NOMO-1 treated with dmso at 0.1 percent for 144 hours (cell line): Measurements from ENCODE around the gene CADM2.

Experiments used
- DNase-seq: peaks from one replicate; lab custom pipeline; 2025; ENCODE audit not compliant: unreplicated experiment; lab: John Stamatoyannopoulos, UW

Gene CADM2

DNA sequence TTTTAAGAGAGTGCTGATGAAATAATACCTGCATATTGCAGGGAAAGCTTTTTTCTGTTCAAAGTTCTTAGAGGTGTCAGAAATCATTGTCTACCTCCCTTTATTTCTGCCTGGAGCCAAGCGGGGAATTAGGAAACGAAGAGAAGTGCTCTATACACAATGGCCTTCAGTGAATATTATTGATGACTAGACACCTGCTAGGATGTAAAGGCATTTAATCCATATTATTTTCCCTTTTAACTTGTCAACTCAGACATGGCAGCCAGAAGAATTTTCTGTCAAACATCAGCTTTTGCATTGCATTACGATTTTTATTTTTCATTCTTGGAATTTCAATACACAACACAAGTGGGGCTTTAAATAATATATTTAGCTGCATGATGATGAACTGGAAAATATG lies 24.7 kb downstream of the CADM2 start:
- DNase-seq, result no peak

GRCh38 chr3:84984429-84984828 lies 25.6 kb downstream of the CADM2 start:
- DNase-seq, result no peak

DNA sequence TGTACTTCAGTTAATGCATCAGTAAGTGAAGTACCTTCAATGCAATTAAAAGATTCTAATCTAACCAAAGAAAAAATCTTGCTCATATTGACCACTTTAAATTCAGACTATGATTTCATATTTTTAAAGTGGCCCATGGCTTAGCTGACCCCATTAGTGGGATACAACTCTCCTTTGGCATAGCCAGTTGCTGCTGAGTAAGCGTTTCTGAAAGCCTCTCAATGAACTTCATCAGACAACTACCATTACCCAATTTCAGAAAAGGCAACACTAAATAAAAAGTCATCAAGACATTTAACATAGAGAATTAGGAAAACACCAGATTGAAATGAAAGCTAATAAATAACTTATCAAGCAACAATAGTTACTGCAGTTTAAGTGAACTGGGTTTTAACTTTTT lies 27.0 kb downstream of the CADM2 start:
- no peak for DNase-seq

DNA sequence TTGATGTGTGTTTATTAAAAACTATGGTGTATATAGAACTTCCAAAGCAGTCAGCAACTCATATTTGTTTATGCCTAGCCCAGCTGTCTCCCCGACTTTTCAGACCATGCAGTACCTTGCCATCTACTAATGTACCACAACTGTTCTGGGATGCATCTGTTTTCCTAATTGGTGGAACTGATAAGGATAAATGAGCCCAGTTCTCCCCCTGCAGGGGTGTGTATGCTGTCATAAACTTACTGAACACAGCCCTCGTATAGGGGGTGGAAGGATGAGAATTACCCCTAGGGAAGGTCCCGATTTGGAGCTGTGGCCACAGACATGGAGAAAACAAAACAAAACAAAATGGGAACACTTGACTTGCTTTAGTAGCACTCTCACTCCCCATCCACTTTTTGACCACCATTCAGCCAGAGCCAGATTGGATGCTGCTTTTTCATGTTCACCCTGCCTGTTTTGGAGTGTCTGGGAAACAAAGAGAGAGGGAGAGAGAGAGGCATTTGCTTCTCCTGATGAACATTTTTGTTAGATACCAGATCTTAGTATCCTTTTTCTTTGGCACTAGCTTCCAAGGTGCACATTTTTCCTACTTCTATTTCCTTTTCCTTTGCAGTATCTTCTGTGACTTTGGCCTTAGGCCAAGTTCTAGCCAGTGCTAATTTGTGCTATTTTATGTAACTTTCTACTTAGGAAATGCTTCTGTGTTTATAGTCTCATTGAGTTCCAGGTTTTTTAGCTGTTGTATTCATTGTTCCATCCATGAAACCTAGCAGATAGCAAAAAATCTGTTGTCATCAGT lies 29.1 kb downstream of the CADM2 start:
- DNase-seq, result no peak

DNA sequence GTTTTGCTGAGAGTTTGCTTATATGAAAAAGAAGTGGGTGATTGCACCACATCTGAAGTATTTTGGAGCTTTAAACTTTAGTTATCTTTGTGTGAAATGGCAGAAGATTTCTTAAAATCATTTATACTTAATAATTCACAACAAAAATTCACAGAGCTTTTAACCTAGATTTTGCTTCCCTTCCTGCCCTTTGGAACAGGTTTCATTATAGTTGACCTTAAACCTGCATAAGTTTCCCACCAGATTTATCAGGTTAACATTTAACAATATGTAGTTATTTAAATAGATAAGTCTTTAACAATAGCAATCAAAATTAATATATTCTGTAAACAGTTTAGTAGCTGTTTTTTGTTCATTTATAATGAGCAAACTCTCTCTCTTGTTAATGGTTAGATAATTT lies 30.3 kb downstream of the CADM2 start:
- DNase-seq, result no peak

DNA sequence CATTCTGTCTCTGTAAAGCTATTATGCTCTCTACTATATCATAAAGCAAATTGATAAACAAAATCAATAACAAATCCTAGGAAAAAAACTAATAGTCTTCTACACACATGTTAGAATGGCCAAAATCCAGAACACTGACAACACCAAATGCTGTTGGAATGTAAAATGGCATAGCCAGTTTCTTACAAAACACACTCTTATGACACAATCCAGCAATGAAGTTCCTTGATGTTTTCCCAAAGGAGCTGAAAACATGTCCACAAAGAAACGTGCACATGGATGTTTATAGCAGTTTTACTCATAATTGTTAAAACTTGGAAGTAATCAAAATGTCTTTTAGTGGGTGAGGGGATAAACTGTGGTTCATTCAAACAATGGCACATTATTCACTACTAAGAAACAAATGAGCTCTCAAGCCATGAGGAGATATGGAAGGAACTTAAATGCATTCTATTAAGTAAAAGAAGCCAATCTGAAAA lies 32.7 kb downstream of the CADM2 start:
- no peak for DNase-seq

DNA sequence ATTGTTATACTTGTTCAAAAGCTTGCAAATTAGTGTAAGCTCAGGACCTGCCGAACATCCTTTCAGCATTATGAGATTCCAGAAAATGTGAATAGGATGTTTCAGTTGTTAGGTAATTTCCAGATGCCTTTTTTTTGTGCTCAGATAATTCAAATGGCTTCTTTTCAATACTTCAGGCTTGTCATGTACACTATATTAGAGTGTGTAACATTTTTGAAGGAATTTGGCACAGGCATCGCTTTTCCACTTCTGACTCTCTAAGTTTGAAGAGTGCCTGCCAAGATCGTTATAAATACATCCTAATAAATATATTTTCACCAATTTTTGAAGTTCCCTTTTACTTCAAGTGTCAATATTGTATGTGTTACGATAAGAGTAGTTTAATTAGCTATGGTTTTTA lies 35.2 kb downstream of the CADM2 start:
- no peak for DNase-seq

DNA sequence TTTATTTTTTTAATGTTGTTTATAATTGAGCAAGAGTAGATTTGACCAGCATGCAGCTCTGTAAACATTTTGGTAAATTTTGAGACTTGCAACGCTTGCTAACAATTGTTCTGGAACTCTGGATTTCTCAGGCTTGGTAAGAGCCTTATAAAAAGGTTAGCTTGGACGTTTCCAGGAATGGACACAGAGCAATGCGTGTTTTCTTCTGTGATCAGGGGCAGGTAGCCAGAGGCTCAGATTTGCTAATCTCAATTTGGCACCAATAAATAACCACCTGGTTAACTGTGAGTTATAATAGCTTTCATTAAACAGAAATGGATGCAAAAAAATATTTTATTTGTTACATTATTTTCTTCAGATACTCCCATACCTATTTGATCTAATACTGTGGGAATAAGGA lies 39.8 kb downstream of the CADM2 start:
- DNase-seq, result no peak

DNA sequence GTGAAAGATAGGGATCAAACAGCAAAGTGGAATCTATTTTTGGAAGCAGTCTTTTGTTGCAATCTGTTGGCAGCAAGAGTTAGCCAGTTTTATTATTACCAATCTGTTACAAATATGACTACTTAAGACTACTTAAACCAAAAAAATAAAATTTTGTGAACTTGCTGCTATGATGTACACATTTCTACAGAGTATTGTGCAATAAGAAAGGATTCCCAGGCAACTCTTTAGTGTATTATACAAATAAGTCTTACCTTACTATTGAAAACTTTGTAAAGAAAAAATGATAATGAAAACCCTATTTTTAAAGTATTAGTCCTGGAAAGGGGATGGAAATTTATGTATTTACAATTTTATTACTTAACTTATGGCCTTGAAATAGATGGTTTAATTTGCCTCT lies 44.7 kb downstream of the CADM2 start:
- DNase-seq, result no peak

DNA sequence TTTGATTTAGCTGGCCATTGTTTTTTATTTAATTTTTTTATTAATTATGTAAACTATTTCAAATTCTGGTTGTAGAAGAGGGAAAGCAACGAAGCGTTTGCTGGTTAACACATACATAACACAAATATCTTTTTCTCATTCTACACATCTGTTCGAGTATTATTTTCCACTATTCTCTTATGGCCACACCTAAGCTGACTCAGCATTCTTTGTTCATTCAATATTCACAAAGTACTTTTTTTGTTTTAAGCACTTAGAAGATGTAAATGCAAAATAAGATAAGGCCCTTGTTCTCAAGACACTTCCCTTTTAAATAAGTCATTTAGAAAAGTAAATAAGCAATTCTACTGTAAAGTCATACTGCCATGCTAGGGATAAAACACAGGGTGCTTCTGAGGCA lies 45.4 kb downstream of the CADM2 start:
- DNase-seq, result no peak

DNA sequence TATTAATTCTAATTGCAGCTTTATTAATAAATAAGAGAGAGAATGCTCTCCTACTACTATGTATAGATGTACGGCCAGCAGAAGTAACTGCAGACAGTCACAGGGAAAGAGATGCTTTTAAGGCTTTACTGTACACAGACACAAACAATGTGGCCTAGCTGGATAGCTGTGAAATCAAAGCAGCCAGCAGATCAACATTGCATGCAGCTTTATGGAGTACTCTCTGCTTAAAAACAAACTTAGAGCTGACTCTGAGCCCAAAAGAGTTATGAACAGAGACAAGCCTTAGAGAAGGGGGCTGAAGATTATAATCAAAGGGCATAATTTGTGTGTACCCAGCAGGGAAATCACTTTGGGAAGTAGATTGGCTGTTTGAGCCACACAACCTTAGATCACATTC lies 47.2 kb downstream of the CADM2 start:
- DNase-seq, result no peak

DNA sequence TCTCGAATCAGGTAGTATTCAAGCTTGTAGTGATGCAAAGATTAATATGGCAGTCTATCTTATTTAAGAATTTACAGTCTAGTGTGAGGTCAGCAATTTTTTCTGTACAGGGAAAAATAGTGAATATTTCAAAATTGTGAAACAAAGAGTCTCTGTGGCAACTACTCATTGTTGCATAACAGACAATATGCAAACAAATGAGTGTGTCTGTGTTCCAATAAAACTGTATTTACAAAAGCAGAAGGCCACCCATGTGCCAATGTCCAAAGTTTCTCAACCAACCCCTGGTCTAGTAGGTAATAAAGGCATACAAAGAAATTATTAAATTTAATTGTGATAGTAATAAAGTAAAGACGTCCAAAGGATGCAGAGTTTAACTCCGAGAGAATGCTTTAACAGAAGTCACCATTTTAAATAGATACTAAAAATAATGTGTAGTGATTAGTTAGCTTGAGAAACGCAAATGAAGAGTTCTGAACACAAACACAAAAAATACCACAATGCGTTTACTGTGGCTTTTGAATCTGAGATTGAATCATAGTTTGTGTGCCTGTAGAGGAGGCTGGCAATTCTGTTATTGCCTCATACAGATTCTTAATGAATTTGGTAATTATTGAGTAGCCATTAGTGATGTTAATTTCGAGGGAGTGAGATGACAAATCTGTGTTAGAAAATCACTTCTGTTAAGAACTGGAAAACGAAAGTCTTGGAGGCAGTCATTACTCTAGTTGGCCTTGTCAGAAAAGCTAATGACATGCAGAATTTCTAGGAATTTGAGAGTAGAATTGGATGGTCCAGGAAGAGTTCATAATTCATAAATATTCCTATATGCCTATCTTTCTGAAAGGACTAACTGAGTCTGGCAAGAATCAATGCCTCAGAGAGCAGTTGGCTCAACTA lies 48.7 kb downstream of the CADM2 start:
- DNase-seq, result no peak

DNA sequence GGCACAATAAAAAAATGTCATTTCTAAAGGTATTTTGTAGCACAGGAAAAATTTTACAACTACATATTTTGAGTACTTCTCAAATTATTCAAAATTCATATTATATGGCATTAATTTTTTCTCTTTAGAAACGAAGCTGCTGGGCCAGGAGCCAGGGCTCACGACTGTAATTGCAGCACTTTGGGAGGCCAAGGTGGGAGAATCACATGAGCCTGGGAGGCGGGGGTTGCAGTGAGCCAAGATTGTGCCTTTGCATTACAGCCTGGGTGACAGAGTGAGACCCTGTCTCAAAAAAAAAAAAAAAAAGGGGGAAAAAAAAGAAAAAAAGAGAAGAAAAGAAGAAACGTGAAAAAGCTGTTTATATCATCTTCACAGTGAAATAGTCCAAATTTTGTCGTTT lies 62.0 kb downstream of the CADM2 start:
- no peak for DNase-seq

GRCh38 chr3:85030052-85030451 lies 71.3 kb downstream of the CADM2 start:
- no peak for DNase-seq

DNA sequence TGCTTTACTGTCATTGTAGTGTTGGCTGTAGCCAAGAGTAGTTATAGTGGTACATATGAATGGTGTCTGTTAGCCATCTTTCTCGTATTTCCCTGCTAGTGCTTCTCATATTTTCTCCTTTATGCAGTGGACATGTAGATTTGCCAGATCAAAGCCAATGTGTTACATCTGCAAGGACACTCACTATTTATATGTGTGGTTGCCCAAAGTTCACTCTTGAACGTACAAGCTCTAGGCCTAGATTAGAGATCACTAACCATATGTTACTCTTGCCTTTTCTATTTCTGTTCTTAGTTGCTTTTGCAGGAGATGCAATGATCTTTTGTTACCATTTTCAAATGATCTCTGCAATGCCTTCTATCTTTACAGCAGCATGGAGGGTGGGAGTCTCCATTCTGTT lies 78.4 kb downstream of the CADM2 start:
- DNase-seq, result no peak

GRCh38 chr3:85041001-85041400 lies 82.2 kb downstream of the CADM2 start:
- no peak for DNase-seq

GRCh38 chr3:85041562-85042055 lies 82.8 kb downstream of the CADM2 start:
- DNase-seq, result no peak

DNA sequence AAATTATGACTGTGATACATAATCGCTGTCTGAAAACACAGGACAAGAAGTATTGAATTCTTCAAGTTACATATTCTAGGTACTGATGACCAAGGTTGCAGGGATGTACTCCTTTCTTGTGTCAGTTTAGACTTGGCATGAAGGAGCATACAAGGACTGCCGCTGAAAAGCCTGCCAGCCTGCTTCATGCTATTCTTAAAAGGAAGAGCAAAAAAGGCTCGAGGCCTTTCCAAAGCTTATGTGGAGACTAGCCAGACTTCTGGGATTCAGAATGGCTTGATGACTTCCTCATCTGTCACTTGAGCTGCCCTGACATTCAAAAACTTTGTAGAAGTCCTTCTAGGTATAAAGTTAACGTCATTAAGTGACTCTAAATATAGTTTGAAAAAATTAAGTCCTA lies 92.0 kb downstream of the CADM2 start:
- no peak for DNase-seq

GRCh38 chr3:85051786-85052185 lies 93.0 kb downstream of the CADM2 start:
- DNase-seq, result no peak

- DNase-seq, result no peak
Measured at GRCh38 chr3:85053626-85054025, 94.8 kb downstream of the CADM2 start.

GRCh38 chr3:85054579-85054978 lies 95.8 kb downstream of the CADM2 start:
- DNase-seq, result no peak

GRCh38 chr3:85068911-85069310 lies 110.1 kb downstream of the CADM2 start:
- DNase-seq, result no peak
